ENCODE measurements around the gene SOCS6. TPM values are rescaled to one million over a fixed set of nuclear protein-coding genes. Genes with fewer than 3 reads are reported as not detected.

Gene SOCS6
- total RNA-seq, 1 experiment from 2014 or later: 15.5 TPM

- H3K4me3 ChIP-seq (ENCODE audit: low read depth, low read length, poor library complexity, severe bottlenecking): no peak overlapping the region
- no peak for DNase-seq (ENCODE audit: low spot score)
- ChIA-PET CTCF (no interaction called here), POLR2A (ENCODE audit: low non-redundant PET) (no interaction called here)
- BruUV-seq (replicated peaks): no TSS peak
- H3K4me1 ChIP-seq (ENCODE audit: insufficient read depth, low read length, poor library complexity, severe bottlenecking): no peaks in the 10 kb centered on the region
- H3K36me3 ChIP-seq (ENCODE audit: insufficient read depth, low read length, poor library complexity, severe bottlenecking): no peaks in the 10 kb centered on the region
- H3K27ac ChIP-seq (ENCODE audit: low read depth, low read length, poor library complexity, severe bottlenecking): no peak overlapping the region
- intact Hi-C loops (cut with micrococcal nuclease; ENCODE audit: unreplicated experiment): no loop called here
- TF ChIP-seq, protein P1, sequence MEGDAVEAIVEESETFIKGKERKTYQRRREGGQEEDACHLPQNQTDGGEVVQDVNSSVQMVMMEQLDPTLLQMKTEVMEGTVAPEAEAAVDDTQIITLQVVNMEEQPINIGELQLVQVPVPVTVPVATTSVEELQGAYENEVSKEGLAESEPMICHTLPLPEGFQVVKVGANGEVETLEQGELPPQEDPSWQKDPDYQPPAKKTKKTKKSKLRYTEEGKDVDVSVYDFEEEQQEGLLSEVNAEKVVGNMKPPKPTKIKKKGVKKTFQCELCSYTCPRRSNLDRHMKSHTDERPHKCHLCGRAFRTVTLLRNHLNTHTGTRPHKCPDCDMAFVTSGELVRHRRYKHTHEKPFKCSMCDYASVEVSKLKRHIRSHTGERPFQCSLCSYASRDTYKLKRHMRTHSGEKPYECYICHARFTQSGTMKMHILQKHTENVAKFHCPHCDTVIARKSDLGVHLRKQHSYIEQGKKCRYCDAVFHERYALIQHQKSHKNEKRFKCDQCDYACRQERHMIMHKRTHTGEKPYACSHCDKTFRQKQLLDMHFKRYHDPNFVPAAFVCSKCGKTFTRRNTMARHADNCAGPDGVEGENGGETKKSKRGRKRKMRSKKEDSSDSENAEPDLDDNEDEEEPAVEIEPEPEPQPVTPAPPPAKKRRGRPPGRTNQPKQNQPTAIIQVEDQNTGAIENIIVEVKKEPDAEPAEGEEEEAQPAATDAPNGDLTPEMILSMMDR (conservative IDR thresholded peaks at IDR 0.05; ENCODE audit: low read depth, low read length): no peak
- no peak for TF ChIP-seq EZH2 (IDR thresholded peaks at IDR 0.05; ENCODE audit: borderline replicate concordance, low read depth, low read length, poor library complexity, severe bottlenecking)
- no peaks in the 10 kb centered on the region for H3K27me3 ChIP-seq (replicated peaks; ENCODE audit: insufficient read depth, low read depth, low read length, poor library complexity)
- H3K9me3 ChIP-seq (ENCODE audit: low read depth, low read length, poor library complexity, severe bottlenecking): no peaks in the 10 kb centered on the region
Measured at GRCh38 chr18:70373042-70373519, 84.2 kb downstream of the SOCS6 start.

- H3K9me3 ChIP-seq (ENCODE audit: low read depth, low read length, poor library complexity, severe bottlenecking): no peaks in the 10 kb centered on the region
- intact Hi-C loops (cut with micrococcal nuclease; ENCODE audit: unreplicated experiment): no loop called here
- no peaks in the 10 kb centered on the region for H3K36me3 ChIP-seq (ENCODE audit: insufficient read depth, low read length, poor library complexity, severe bottlenecking)
- ChIA-PET CTCF (no interaction called here), POLR2A (ENCODE audit: low non-redundant PET) (no interaction called here)
- H3K4me1 ChIP-seq (ENCODE audit: insufficient read depth, low read length, poor library complexity, severe bottlenecking): no peaks in the 10 kb centered on the region
- no peak for DNase-seq (ENCODE audit: low spot score)
- BruUV-seq (replicated peaks): no TSS peak
- H3K27ac ChIP-seq (ENCODE audit: low read depth, low read length, poor library complexity, severe bottlenecking): no peak overlapping the region
- no peak for TF ChIP-seq EZH2 (IDR thresholded peaks at IDR 0.05; ENCODE audit: borderline replicate concordance, low read depth, low read length, poor library complexity, severe bottlenecking)
- TF ChIP-seq, protein P1 (conservative IDR thresholded peaks at IDR 0.05; ENCODE audit: low read depth, low read length): no peak
- no peak overlapping the region for H3K4me3 ChIP-seq (ENCODE audit: low read depth, low read length, poor library complexity, severe bottlenecking)
- no peaks in the 10 kb centered on the region for H3K27me3 ChIP-seq (replicated peaks; ENCODE audit: insufficient read depth, low read depth, low read length, poor library complexity)
Measured at GRCh38 chr18:70374154-70374553, 85.3 kb downstream of the SOCS6 start.

DNA sequence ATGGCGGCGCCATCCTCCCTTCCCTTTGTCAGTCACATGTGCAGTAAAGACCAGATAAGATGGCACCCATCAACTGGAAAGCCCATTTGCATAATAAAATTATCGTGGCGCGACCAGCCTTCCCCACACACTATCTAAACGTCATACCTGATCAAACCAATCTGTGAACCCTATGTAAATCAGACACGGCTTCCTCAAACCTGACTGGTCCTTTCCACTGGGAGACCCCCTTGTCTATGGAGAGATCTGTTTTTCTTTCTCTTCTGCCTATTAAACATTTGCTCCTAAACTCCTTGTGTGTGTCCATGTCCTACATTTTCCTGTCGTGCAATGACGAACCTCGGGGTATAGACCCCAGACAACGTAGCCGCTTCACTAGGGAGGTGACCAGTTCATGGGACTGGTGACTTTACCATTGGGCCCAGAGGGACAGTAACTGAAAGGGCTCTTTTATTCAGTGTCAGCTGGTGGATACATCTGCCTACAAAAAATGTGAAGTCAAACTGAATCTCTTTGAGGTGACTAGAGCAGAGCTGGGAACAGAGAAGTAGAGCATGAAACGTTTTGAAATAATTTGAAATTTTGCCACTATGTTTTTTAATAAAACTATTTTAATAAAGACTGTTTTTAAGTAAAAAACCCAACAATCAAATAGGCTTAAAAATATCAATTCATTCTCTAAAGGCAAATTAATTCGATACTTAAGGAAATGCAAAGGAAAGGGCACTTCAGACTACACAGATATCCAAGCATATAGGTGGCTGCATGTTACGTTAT lies 87.5 kb downstream of the SOCS6 start:
- no peak overlapping the region for H3K4me3 ChIP-seq (ENCODE audit: low read depth, low read length, poor library complexity, severe bottlenecking)
- no peaks in the 10 kb centered on the region for H3K4me1 ChIP-seq (ENCODE audit: insufficient read depth, low read length, poor library complexity, severe bottlenecking)
- TF ChIP-seq, protein P1 (conservative IDR thresholded peaks at IDR 0.05; ENCODE audit: low read depth, low read length): no peak
- TF ChIP-seq EZH2 (IDR thresholded peaks at IDR 0.05; ENCODE audit: borderline replicate concordance, low read depth, low read length, poor library complexity, severe bottlenecking): no peak
- CTCF ChIA-PET: no interaction called here
- no peak overlapping the region for H3K27ac ChIP-seq (ENCODE audit: low read depth, low read length, poor library complexity, severe bottlenecking)
- no peaks in the 10 kb centered on the region for H3K9me3 ChIP-seq (ENCODE audit: low read depth, low read length, poor library complexity, severe bottlenecking)
- no peaks in the 10 kb centered on the region for H3K27me3 ChIP-seq (replicated peaks; ENCODE audit: insufficient read depth, low read depth, low read length, poor library complexity)
- POLR2A ChIA-PET (ENCODE audit: low non-redundant PET): no interaction called here
- no TSS peak for BruUV-seq (replicated peaks)
- no peak for DNase-seq (ENCODE audit: low spot score)
- intact Hi-C loops (cut with micrococcal nuclease; ENCODE audit: unreplicated experiment): no loop called here
- no peaks in the 10 kb centered on the region for H3K36me3 ChIP-seq (ENCODE audit: insufficient read depth, low read length, poor library complexity, severe bottlenecking)
